Mucosa of descending colon (tissue), 3 donors: ENCODE measurements around the gene ELL2. TPM values are rescaled to one million over a fixed set of nuclear protein-coding genes. Genes with fewer than 3 reads are reported as not detected.

ENCODE experiments used
- ATAC-seq: fragments of 200-7000 bp; cut with Tn5 transposase; one replicate; pipeline ENCODE4 v1.9.1; 2020; ENCODE audit warnings: mild to moderate bottlenecking, moderate library complexity
- DNase-seq, 3 donors: peaks; one replicate each; pipeline ENCODE4 v3.0.0-alpha.2; 2020
- H3K36me3 ChIP-seq: fragments of 200-600 bp; one replicate; pipeline ENCODE4 v1.8.0; 2021; ENCODE audit warnings: low read depth, mild to moderate bottlenecking
- H3K4me1 ChIP-seq: fragments of 200-600 bp; one replicate; pipeline ENCODE4 v1.8.0; 2021; ENCODE audit warnings: low read depth, mild to moderate bottlenecking
- H3K4me3 ChIP-seq: fragments of 200-600 bp; one replicate; pipeline ENCODE4 v1.8.0; 2021; ENCODE audit warnings: mild to moderate bottlenecking
- H3K9me3 ChIP-seq: fragments of 200-600 bp; one replicate; pipeline ENCODE4 v1.8.0; 2021; ENCODE audit warnings: mild to moderate bottlenecking
- CTCF ChIP-seq: fragments of 200-600 bp; IDR thresholded peaks from one replicate; pipeline ENCODE4 v1.8.0; 2022; ENCODE audit warnings: antibody characterized with exemption, mild to moderate bottlenecking
- intact Hi-C, 2 donors: fragments of 100-400 bp; cut with DNase I in 1 of 2; cut with micrococcal nuclease in 1 of 2; formaldehyde crosslinking; loops; one replicate each; pipeline versions ENCODE4 v1.11.0 to v1.11.1; 2022; cut with DNase I, micrococcal nuclease
- total RNA-seq, 3 donors: library from RNA; stranded (reverse); fragmentation: NEBNext Ultra II Directional in 2 of 3; extraction: Animal tissue kit (Norgen Biotek cat#: 25700) in 2 of 3; gene quantifications; one replicate each; pipeline versions ENCODE4 v1.2.1 to v1.2.4, GENCODE V29; 2021 to 2023
- donor health status: DM: no; HTN: no; CAD: no; lungs with moderate emphysema.
- donor health status: DM: no; HTN: no; CAD: no.
- donor health status: DM: no; HTN: yes; CAD: no.

ELL2 gene
- total RNA-seq, 3 donors from 2014 or later, result 26.9 to 42.7 (median 31.7) TPM

DNA sequence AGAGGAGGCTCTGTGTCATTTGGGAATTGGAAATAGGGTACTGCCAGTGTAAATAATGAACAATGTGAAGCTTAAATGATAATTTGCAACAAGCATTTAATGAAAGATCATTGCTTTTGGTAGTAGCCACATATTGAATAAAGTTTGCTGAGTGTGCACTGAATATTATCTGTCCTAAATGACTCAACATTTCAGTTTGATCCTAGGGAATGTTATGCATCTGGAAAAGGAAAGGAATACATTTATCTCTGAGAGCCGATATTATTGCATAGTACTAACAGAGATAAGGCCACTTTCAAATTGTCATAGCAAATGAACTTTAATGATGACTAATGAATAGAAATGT is 8.7 kb upstream of the ELL2 start:
- no peak for TF ChIP-seq CTCF
- DNase-seq (no peak), ATAC-seq (no peak)
- no peaks in the 10 kb centered on the region for H3K36me3 ChIP-seq
- no peak overlapping the region for H3K4me3 ChIP-seq
- no peaks in the 10 kb centered on the region for H3K9me3 ChIP-seq
- intact Hi-C loops, result no loop called here
- H3K4me1 ChIP-seq, result peaks cover 8% of the 10 kb centered on the region

DNA sequence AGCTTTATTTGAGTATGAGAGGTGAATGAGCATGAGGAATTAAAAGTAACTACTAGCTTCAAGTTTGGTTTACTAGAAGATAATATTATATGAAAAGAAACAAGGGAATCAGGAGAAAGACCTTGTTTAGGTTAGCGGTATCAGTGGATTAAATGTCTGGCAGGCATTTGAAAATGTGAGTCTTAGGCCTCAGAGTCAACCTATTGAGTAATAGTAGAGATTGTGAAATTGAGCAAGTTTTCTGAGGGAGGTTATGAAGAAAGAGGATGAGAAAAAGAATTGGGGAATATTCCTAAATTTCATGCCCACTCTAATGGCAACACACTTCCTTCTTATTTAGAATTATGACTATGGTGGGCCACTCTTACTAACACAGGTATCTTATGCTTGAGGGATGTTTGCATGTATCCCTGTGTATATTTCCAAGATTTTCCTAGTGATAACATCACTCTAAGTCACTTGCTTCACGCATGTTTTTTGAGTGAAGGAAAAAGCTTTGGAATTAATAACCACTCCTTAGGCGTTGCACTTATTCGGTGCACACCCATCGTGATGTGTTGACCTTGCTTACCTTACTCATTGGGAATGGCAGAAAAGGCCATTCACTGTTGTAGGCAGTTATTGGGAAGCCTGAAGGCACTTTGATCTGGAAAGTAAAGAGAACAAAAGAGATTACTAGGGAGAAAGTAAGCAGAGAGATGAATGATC is 8.2 kb upstream of the ELL2 start:
- Histone ChIP-seq H3K36me3 (no peaks in the 10 kb centered on the region), H3K9me3 (no peaks in the 10 kb centered on the region), H3K4me3 (no peak overlapping the region), H3K4me1 (peaks cover 8% of the 10 kb centered on the region)
- ATAC-seq (no peak), DNase-seq (no peak)
- intact Hi-C loops, result loop anchor here in 1 of 2 donors (10.0 kb wide), 1 partner anchor 365 kb away; no protein-coding TSS in a partner anchor
- no peak for TF ChIP-seq CTCF

GRCh38 chr5:95969055-95969454 is 7.4 kb upstream of the ELL2 start:
- peaks cover 8% of the 10 kb centered on the region for H3K4me1 ChIP-seq
- no peaks in the 10 kb centered on the region for H3K36me3 ChIP-seq
- intact Hi-C loops, result loop anchor here in 1 of 2 donors (10.0 kb wide), 1 partner anchor 366 kb away; no protein-coding TSS in a partner anchor
- DNase-seq, result no peak
- peak; percentile 55 for ATAC-seq
- TF ChIP-seq CTCF, result no peak
- no peaks in the 10 kb centered on the region for H3K9me3 ChIP-seq
- H3K4me3 ChIP-seq, result no peak overlapping the region

DNA sequence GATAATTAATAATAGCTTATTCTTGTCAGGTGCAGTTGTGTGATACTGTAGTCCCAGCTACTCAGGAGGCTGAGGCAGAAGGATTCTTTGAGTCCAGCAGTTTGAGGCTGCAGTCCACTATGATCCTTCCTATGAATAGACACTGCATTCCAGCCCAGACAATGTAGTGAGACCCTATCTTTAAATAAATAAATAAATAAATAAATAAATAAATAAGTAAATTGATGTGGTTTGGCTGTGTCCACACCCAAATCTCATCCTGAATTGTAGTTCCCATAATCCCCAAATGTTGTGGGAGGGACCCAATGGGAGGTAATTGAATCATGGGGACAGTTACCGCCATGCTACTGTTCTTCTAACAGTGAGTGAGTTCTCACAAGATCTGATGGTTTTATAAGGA is 5.6 kb upstream of the ELL2 start:
- Histone ChIP-seq H3K9me3 (no peaks in the 10 kb centered on the region), H3K4me1 (peaks cover 8% of the 10 kb centered on the region), H3K4me3 (no peak overlapping the region), H3K36me3 (no peaks in the 10 kb centered on the region)
- no peak for ATAC-seq
- no peak for TF ChIP-seq CTCF
- intact Hi-C loops, result loop anchor here in 1 of 2 donors (10.0 kb wide), 1 partner anchor 368 kb away; no protein-coding TSS in a partner anchor
- DNase-seq, result no peak

DNA sequence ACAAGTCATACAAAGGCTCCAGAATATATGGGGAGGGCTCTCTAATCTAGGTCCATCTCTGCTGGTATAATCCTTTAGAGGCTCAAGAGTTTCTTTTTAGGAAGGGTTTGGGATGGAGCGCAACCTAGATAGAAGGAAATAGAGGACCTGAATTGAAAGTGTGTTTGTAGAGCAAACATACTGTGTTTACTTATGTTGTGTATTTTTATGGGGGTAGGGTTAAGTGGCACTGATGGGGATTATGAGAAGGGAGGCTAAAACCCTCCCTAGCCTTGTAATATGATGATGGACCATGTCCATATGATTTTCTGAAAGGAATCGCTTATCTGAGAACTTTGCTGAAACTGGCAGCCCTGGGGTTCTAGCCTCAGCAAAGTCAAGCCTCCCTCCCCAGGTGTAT is 4.4 kb upstream of the ELL2 start:
- Histone ChIP-seq H3K4me1 (peaks cover 8% of the 10 kb centered on the region), H3K4me3 (no peak overlapping the region), H3K9me3 (no peaks in the 10 kb centered on the region), H3K36me3 (no peaks in the 10 kb centered on the region)
- DNase-seq (no peak), ATAC-seq (no peak)
- TF ChIP-seq CTCF, result no peak
- intact Hi-C loops, result loop anchor here in 1 of 2 donors (10.0 kb wide), 1 partner anchor 369 kb away; no protein-coding TSS in a partner anchor
